Loucy (cell line): ENCODE data around the gene KLC4.

Experiments used
- H2AFZ ChIP-seq: fragments of 200-600 bp; sonication (generic); 2 replicates; pipeline ENCODE4 v1.6.0; 2016; ENCODE audit warnings: antibody characterized with exemption, mild to moderate bottlenecking, low read length, moderate library complexity
- H3F3A ChIP-seq: fragments of 200-600 bp; 2 replicates; pipeline ENCODE4 v1.6.0; 2016; ENCODE audit warnings: antibody characterized with exemption, low read depth, mild to moderate bottlenecking
- H3K27me3 ChIP-seq: fragments of 200-600 bp; sonication (generic); 2 replicates; pipeline ENCODE4 v1.6.1; 2014; ENCODE audit warnings: low read length, mild to moderate bottlenecking; ENCODE audit not compliant: insufficient read depth, poor library complexity, severe bottlenecking
- H3K36me3 ChIP-seq: fragments of 200-600 bp; sonication (generic); 2 replicates; pipeline ENCODE4 v1.6.1; 2016; ENCODE audit warnings: low read length; ENCODE audit not compliant: insufficient read depth
- H3K4me1 ChIP-seq: fragments of 200-600 bp; sonication (generic); 2 replicates; pipeline ENCODE4 v1.5.1; 2014; ENCODE audit warnings: low read length, mild to moderate bottlenecking; ENCODE audit not compliant: insufficient read depth, poor library complexity, severe bottlenecking
- H3K4me2 ChIP-seq: fragments of 200-600 bp; sonication (generic); 2 replicates; pipeline ENCODE4 v1.6.0; 2014; ENCODE audit warnings: antibody characterized with exemption, low read length, low read depth, mild to moderate bottlenecking; ENCODE audit not compliant: poor library complexity, severe bottlenecking
- H3K4me3 ChIP-seq: fragments of 200-600 bp; sonication (generic); 2 replicates; pipeline ENCODE4 v1.5.1; 2014; ENCODE audit warnings: low read length, mild to moderate bottlenecking, mixed read lengths; ENCODE audit not compliant: poor library complexity, severe bottlenecking
- H3K79me2 ChIP-seq: fragments of 200-600 bp; sonication (generic); 2 replicates; pipeline ENCODE4 v1.6.1; 2014; ENCODE audit warnings: low read length; ENCODE audit not compliant: insufficient read depth
- H3K9ac ChIP-seq: fragments of 200-600 bp; sonication (generic); 2 replicates; pipeline ENCODE4 v1.6.0; 2014; ENCODE audit warnings: mild to moderate bottlenecking, low read depth, low read length, moderate library complexity; ENCODE audit not compliant: poor library complexity, severe bottlenecking
- H3K9me2 ChIP-seq: fragments of 200-600 bp; sonication (generic); replicated peaks from 2 replicates; pipeline ENCODE4 v1.6.1; 2016; ENCODE audit warnings: low read depth, low read length, mixed read lengths
- H3K9me3 ChIP-seq: fragments of 200-600 bp; sonication (generic); 2 replicates; pipeline ENCODE4 v1.6.1; 2014; ENCODE audit warnings: mild to moderate bottlenecking, antibody characterized with exemption, low read length, low read depth; ENCODE audit not compliant: insufficient read depth
- H4K20me1 ChIP-seq: fragments of 200-600 bp; sonication (generic); 2 replicates; pipeline ENCODE4 v1.6.0; 2014; ENCODE audit warnings: antibody characterized with exemption, low read length, mild to moderate bottlenecking; ENCODE audit not compliant: insufficient read depth, poor library complexity, severe bottlenecking
- EZH2phosphoT487 ChIP-seq: fragments of 200-600 bp; IDR thresholded peaks from 2 replicates; pipeline ENCODE4 v1.6.1; 2018; ENCODE audit warnings: antibody characterized with exemption, mild to moderate bottlenecking, moderate library complexity, borderline replicate concordance
- TF ChIP-seq, protein P1 (sequence below): fragments of 200-600 bp; sonication (generic); conservative IDR thresholded peaks from 2 replicates; pipeline ENCODE4 v1.5.1; 2014; ENCODE audit warnings: mild to moderate bottlenecking, antibody characterized with exemption, low read length

The KLC4 gene

DNA sequence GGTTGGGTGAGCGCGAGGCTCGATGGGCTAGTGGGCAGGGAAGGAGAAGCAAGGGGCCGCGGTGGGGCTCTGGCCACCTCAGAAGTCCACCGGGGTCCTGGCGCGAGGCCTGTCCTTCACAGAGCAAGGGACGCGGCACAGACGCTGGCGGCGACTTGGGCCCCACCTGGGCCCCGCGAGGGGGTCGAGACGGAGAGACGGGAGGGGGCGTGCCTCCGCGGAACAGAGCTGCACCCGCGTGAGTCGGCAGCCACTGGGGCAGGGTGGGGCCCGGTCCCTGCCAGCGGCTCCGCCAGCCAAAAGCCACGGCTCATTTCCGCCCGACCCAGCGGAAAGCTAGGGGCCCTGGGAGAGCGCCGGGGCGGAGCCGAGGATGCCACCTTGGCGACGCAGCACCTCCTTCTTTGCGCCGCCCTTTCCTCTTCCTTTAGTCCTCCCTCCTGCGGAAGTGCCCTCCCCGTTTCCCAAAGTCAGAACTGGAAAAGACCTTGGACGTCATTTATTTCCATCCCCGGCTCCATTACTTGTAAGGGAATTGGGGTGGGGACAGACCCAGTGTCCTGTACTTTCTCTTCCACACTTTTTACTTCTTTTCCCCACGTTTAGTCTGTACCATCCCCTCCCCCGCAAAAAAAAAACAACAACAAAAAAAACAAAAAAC lies 5.8 kb upstream of the KLC4 start, which contains the start of gene CUL7:
Gene CUL7 (minus strand): TSS at position 307 of the 661 bp plus-strand sequence. CDS start 1,063 bp downstream, outside the sequence.
- Histone ChIP-seq H3K79me2 (peaks cover 46% of the 10 kb centered on the region), H3F3A (no peaks in the 10 kb centered on the region), H3K4me1 (peaks cover 49% of the 10 kb centered on the region), H3K9ac (peak within 1 kb of the TSS; percentile 96), H3K9me2 (no peaks in the 10 kb centered on the region), H4K20me1 (no peaks in the 10 kb centered on the region), H3K4me3 (peak within 1 kb of the TSS; percentile 90), H3K36me3 (peaks cover 3% of the 10 kb centered on the region; the same call in 1 of the 2 replicates), H3K9me3 (no peaks in the 10 kb centered on the region), H2AFZ (peak within 1 kb of the TSS; percentile 70), H3K4me2 (peak within 1 kb of the TSS; percentile 96), H3K27me3 (no peaks in the 10 kb centered on the region)
- TF ChIP-seq, protein P1, sequence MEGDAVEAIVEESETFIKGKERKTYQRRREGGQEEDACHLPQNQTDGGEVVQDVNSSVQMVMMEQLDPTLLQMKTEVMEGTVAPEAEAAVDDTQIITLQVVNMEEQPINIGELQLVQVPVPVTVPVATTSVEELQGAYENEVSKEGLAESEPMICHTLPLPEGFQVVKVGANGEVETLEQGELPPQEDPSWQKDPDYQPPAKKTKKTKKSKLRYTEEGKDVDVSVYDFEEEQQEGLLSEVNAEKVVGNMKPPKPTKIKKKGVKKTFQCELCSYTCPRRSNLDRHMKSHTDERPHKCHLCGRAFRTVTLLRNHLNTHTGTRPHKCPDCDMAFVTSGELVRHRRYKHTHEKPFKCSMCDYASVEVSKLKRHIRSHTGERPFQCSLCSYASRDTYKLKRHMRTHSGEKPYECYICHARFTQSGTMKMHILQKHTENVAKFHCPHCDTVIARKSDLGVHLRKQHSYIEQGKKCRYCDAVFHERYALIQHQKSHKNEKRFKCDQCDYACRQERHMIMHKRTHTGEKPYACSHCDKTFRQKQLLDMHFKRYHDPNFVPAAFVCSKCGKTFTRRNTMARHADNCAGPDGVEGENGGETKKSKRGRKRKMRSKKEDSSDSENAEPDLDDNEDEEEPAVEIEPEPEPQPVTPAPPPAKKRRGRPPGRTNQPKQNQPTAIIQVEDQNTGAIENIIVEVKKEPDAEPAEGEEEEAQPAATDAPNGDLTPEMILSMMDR = no peak; the same call in 1 of the 2 replicates
- no peak for TF ChIP-seq EZH2phosphoT487

DNA sequence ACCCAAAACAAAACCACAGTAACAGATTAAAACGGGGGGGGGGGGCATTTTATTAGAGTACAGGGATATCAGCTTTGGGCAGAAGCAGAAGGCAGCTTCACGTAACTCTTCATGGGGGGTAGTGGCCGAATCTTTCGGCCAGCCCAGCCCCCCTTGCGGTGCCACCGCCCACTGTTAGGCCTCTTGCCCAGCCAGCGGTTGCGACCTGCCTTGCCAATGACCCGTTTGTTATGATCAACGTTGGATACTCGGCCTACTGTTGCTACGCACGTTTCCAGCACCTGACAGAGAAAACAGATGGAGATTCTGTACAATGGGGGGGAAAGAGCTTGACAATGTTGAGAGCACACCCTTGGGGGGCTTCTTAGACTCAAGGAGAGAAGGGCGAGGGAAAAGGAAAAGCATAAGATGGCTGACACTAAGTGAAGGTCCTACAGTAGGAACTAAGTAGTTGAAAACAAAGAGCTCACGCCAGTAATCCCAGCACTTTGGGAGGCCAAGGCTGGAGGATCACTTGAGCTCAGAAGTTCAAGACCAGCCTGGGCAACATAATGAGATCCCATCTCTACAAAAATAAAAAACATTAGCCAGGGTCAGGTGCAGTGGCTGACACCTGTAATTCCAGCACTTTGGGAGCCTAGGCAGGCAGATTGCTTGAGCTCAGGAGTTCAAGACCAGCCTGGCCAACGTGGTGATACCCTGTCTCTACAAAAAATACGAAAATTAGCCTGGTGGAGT lies 5.1 kb upstream of the KLC4 start:
- H3F3A ChIP-seq = no peaks in the 10 kb centered on the region
- peak overlapping the region; percentile 70; the same call in 1 of the 2 replicates for H2AFZ ChIP-seq
- no peaks in the 10 kb centered on the region for H3K9me3 ChIP-seq
- TF ChIP-seq, protein P1 = no peak
- no peak for TF ChIP-seq EZH2phosphoT487
- H3K4me3 ChIP-seq = peak overlapping the region; percentile 90
- peak overlapping the region; percentile 96 for H3K9ac ChIP-seq
- H3K36me3 ChIP-seq = no peaks in the 10 kb centered on the region
- no peaks in the 10 kb centered on the region for H3K27me3 ChIP-seq
- H4K20me1 ChIP-seq = no peaks in the 10 kb centered on the region
- peaks cover 51% of the 10 kb centered on the region for H3K4me1 ChIP-seq
- no peaks in the 10 kb centered on the region for H3K9me2 ChIP-seq
- H3K79me2 ChIP-seq = peaks cover 51% of the 10 kb centered on the region
- peak overlapping the region; percentile 96 for H3K4me2 ChIP-seq

DNA sequence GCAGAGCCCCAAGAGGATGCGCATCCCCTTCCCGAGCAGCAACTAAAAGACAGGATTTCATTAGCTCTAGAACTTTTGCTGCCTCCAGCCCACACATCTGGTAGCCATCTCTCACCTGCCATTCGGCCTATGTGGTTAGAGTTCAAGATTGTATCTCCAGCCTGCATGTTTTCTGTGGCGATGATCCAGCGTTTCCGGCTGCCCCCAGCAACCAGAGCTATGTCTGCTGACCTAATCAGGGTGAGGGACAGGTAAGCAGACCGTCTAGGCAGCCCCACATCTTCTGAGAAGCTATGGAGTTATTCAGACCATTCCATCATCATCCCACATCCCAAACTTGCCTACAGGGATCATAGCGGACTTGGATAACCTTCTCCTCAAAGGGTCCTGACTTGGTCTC lies 3.5 kb upstream of the KLC4 start:
- H4K20me1 ChIP-seq = no peaks in the 10 kb centered on the region
- H3K79me2 ChIP-seq = peaks cover 59% of the 10 kb centered on the region
- peaks cover 49% of the 10 kb centered on the region for H3K4me1 ChIP-seq
- TF ChIP-seq EZH2phosphoT487 = no peak
- no peak overlapping the region for H3K4me2 ChIP-seq
- no peaks in the 10 kb centered on the region for H3K36me3 ChIP-seq
- no peaks in the 10 kb centered on the region for H3K27me3 ChIP-seq
- H2AFZ ChIP-seq = no peak overlapping the region
- H3K4me3 ChIP-seq = no peak overlapping the region
- no peak overlapping the region for H3K9ac ChIP-seq
- H3K9me3 ChIP-seq = no peaks in the 10 kb centered on the region
- H3F3A ChIP-seq = no peaks in the 10 kb centered on the region
- no peaks in the 10 kb centered on the region for H3K9me2 ChIP-seq
